ENCODE results near the gene INPP5A.
"Not testable (repeated sequence)": the region's sequence is repeated elsewhere in the genome, so short reads cannot be mapped to it uniquely, and the experiment has no call there.

Gene INPP5A

DNA sequence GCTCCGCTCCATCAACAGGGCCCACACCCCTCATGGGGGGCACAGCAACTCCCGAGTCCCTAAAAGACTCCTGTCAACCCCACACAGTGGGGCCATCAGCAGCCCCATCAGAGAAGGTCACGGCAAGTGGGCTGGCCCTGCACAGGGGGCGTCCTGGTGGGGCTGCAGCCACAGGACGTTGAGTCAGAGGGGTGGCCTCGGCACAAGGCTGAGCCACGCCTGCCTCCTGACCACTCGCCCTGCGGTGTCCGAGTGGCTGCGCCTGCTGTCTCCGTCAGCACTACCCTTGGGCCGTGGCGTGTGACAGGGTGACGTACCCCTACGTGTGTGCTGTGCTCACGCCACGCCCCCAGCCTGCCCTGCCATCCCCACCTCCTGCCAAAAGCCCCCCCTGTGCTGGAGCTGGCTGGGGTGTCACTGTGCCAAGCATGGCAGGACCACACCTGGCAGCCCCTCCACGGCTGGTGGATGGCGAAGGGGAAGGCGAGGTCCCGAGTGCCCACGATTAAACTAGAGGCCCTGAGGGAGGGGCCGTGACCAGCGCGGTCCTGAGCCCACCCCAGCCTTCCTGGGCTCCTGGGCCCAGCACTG, 274.4 kb downstream of the INPP5A start:
- DNase-seq = no peak

DNA sequence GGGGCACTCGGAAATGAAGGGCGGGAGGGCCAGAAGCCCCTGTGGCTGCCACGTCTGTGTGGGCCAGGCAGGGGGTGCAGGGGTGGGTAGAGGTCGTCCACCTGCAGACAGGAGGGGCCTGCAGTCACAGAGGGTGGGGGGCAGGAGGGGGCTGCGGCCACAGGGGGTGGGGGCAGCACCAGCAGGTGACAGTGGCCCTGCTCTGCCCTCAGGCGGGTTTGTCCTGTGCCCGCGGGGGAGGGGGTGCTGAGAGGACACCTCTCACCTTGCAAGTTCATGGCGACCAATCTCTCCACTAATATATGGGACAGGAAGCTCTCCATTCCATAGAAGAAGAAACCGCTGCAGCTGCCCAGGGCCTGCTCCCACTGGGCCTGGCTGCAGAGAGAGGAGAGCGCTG, 274.9 kb downstream of the INPP5A start:
- no peak for DNase-seq

GRCh38 chr10:132813001-132813401, 275.4 kb downstream of the INPP5A start:
- DNase-seq = no peak

DNA sequence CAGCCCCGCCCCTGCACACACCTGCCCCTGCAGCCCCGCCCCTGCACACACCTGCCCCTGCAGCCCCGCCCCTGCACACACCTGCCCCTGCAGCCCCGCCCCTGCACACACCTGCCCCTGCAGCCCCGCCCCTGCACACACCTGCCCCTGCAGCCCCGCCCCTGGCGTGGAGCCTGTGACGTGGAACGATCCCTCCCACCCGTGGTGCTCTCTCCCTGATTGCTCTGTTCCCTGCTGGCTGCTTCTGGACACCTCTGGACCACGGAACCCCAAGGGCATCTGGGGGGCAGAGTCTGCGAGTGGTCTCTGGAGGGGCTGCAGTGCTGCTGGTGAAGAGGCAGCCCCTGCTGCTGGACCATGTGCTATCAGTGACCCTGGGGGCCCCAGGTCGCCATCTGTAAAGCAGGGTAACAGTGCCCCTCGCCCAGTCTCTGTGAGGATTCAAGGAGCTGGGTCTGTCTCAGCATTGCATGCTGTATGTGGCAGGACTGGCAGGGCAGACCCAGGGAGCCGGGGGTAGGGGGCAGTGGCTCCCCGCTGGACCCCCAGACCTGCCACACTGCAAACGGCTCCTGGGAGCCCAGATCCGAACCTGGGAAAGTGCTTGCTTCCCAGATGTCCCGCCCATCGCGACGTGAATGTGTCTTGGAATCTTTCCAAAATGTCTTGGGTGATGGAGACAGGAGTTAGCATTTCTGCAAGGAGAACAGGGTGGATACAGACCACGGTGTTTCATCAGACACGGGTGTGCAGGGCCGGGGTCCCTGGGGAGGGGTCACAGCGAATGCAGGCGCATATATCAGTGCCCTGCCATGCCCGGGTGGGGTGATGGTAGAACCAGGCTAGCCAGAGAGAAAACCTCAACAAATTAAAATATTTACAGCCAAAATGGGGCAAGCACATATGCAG, 276.2 kb downstream of the INPP5A start:
- no peak for DNase-seq

GRCh38 chr10:132814469-132814856, 276.9 kb downstream of the INPP5A start:
- no peak for DNase-seq

- DNase-seq = no peak
These were observed 277.7 kb downstream of the INPP5A start for GRCh38 chr10:132815168-132815857.

- no peak for DNase-seq
These were observed 279.1 kb downstream of the INPP5A start for GRCh38 chr10:132816718-132817117.

GRCh38 chr10:132817701-132818211, 280.2 kb downstream of the INPP5A start:
- DNase-seq = no peak

- no peak for DNase-seq
These were observed 282.5 kb downstream of the INPP5A start for GRCh38 chr10:132820056-132820455.

DNA sequence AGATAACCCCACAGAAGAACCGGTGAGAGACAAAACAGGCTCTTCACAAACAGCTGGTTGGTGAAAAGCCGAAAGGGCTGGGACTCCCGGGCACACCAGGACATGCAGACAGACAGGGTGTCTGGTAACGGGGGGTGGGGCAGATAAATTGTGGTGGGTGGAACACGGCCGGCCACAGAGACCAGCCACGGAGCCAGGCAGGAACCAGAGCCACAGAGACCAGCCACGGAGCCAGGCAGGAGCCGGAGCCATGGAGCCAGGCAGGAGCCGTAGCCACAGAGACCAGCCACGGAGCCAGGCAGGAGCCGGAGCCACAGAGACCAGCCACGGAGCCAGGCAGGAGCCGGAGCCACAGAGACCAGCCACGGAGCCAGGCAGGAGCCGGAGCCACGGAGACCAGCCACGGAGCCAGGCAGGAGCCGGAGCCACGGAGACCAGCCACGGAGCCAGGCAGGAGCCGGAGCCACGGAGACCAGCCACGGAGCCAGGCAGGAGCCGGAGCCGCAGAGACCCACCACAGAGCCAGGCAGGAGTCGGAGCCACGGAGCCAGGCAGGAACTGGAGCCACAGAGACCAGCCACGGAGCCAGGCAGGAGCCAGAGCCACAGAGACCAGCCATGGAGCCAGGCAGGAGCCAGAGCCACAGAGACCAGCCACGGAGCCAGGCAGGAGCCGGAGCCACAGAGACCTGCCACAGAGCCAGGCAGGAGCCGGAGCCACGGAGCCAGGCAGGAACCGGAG, 288.4 kb downstream of the INPP5A start:
- not testable (repeated sequence) for DNase-seq

GRCh38 chr10:132826524-132827422, 289.2 kb downstream of the INPP5A start:
- no peak for DNase-seq

GRCh38 chr10:132827423-132827789, 289.8 kb downstream of the INPP5A start:
- DNase-seq = no peak

DNA sequence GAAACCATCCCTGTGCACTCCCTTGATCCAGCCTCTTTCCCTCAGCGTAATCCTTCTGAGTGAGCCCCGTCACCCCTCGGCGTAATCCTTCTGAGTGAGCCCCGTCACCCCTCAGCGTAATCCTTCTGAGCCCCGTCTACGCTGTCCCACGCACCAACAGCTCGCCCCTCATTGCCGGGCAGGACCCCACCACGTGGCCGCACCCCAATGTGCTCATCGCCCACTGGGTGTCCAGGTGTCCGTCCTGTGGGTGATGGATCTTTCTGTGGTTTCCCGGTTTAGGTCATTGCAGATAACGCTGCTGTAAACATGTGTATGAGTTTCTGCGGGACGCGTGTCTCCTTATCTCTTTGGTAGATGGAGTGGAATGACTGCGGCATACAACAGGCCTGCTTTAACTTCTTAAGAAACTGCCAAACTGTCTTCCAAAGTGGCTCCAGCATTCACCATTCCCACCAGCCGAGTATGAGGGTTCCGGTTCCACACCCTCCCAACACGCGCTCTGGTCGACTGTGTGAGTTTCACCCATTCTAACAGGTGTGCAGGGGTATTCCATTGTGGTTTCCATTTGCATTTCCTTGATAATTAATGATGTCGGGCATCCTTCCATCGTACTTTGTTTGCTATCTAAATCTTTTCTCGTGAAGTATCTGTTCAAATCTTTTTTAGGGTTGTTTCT, 290.4 kb downstream of the INPP5A start:
- no peak for DNase-seq

DNA sequence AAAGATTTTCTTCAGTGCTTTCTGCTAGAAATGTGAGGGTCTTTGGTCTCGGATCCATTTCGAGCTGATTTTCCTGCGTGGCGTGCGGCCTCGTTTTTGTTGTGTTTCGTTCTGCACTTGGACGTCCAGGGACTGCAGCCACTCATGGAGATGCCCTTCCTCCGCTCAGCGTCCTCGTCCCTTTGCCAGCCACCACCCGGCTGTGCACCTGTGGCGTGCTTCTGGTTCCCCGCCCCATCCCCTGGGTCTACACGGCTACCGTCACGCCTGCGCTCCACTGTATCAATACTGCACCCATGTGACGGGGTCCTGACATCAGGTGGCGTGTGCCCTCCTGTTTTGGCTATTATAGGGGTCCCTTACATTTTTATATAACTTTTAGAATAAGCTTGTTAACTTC, 291.1 kb downstream of the INPP5A start:
- no peak for DNase-seq

DNA sequence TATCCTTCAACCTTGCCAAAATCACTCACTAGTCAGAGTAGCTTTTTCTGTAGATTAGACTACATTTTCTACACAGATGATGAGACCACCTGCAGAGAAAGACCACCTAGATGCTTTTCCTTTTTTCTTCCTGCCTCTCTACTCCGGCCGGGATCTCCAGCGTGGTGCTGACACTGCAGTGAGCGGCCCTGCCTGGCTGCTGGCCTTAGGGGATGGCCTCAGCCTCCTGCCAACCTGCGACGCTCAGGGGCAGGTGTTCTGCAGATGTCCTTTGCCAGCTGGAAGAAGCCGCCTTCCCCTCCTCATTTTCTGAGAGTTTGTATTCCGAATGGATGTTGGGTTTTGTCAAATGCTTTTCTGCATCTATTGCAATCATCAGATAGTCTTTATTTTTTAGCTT, 291.8 kb downstream of the INPP5A start:
- no peak for DNase-seq

DNA sequence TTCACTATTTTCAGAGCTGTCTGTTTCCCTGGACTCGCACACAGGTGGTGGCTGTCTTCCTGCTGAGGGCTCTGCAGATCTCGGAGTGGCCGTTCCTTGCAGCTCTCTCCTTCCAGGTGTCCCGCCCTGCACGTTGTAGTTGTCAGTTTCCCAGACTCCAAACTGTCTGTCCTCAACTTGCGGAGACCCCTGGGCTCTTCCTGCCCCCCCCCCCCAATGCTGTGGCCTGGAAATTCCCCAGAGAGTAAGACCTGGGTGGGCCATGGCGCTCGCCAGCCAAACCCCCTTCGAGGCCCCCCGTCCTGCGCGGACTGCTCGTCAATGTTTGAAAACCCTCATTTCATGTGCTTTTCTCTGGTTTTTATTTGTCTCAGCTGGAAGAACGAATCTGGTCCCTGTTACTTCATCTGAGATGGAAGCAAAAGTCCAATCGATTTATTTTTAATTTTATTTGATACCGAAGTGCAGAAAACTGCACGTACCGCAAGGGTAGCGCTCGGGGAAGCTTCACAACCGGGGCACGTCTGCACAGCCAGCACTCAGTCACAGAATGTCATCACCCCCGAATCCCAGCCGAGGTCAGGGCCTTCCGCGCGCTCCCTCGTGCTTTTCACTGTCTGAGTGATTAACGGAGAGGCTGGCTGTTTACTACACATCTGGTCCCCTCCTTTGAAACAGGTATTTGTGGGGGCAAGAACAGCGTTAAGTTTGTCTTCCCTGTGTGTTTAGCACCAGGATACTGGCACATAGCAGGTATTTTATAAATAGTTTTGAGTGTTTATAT, 294.8 kb downstream of the INPP5A start:
- DNase-seq = no peak
